Karpas-422 (cell line): ENCODE measurements around the gene PHKA1. TPM values are rescaled to one million over a fixed set of nuclear protein-coding genes. Genes with fewer than 3 reads are reported as not detected.
"Not testable (repeated sequence)": the region's sequence is repeated elsewhere in the genome, so short reads cannot be mapped to it uniquely, and the experiment has no call there.

ENCODE experiments used
- DNase-seq: peaks from one replicate; pipeline ENCODE4 v3.0.0-alpha.2; 2015
- H2AFZ ChIP-seq: fragments of 200-600 bp; sonication (generic); 2 replicates; pipeline ENCODE4 v1.6.1; 2014; ENCODE audit warnings: antibody characterized with exemption, low read length, mixed read lengths
- H3K27ac ChIP-seq: fragments of 200-600 bp; sonication (generic); 2 replicates; pipeline ENCODE4 v1.5.1; 2014; ENCODE audit warnings: mild to moderate bottlenecking, low read length, moderate library complexity
- H3K27me3 ChIP-seq: fragments of 200-600 bp; sonication (generic); 2 replicates; pipeline ENCODE4 v1.6.1; 2014; ENCODE audit warnings: low read length, mixed read lengths
- H3K36me3 ChIP-seq: fragments of 200-600 bp; sonication (generic); 2 replicates; pipeline ENCODE4 v1.6.1; 2014; ENCODE audit warnings: low read length, mixed read lengths; ENCODE audit not compliant: insufficient read depth
- H3K4me1 ChIP-seq: fragments of 200-600 bp; sonication (generic); 2 replicates; pipeline ENCODE4 v1.6.1; 2014; ENCODE audit warnings: mild to moderate bottlenecking, low read length, mixed read lengths
- H3K4me2 ChIP-seq: fragments of 200-600 bp; sonication (generic); 2 replicates; pipeline ENCODE4 v1.6.1; 2014; ENCODE audit warnings: low read length, low read depth, mild to moderate bottlenecking; ENCODE audit not compliant: poor library complexity, severe bottlenecking
- H3K4me3 ChIP-seq: fragments of 200-600 bp; sonication (generic); 2 replicates; pipeline ENCODE4 v1.5.1; 2014; ENCODE audit warnings: mild to moderate bottlenecking, antibody characterized with exemption, low read length, mixed read lengths
- H3K79me2 ChIP-seq: fragments of 200-600 bp; sonication (generic); 2 replicates; pipeline ENCODE4 v1.6.1; 2014; ENCODE audit warnings: mild to moderate bottlenecking, low read length, mixed read lengths
- H3K9ac ChIP-seq: fragments of 200-600 bp; sonication (generic); 2 replicates; pipeline ENCODE4 v1.6.0; 2014; ENCODE audit warnings: low read length
- H3K9me2 ChIP-seq: fragments of 200-600 bp; sonication (generic), shearing (Covaris generic); replicated peaks from 2 replicates; pipeline ENCODE4 v1.6.0; 2014; ENCODE audit warnings: mild to moderate bottlenecking, low read length, moderate library complexity; ENCODE audit not compliant: insufficient read depth
- H3K9me3 ChIP-seq: fragments of 300-700, 200-600 bp; sonication (generic); 2 replicates; pipeline ENCODE4 v1.6.1; 2014; ENCODE audit warnings: low read length, mixed read lengths
- H4K20me1 ChIP-seq: fragments of 200-600 bp; sonication (generic); 2 replicates; pipeline ENCODE4 v1.6.1; 2014; ENCODE audit warnings: mild to moderate bottlenecking, antibody characterized with exemption, low read length, low read depth; ENCODE audit not compliant: insufficient read depth
- total RNA-seq: library from RNA; depleted of rRNA; stranded (reverse); fragments of >200 nt; shearing (Covaris generic); gene quantifications from 2 replicates; pipeline ENCODE4 v1.2.3, GENCODE V29; 2014; ENCODE audit warnings: low replicate concordance; rRNA removed

The PHKA1 gene
- total RNA-seq, result not detected in 2 replicates

GRCh38 chrX:72713599-72714477 lies at the start of gene PHKA1:
PHKA1 (minus strand) TSS chrX:72714306; CDS start chrX:72713880, 426 bp downstream.
- not testable (repeated sequence) for H3K9me2 ChIP-seq, H3K9ac ChIP-seq, H3K79me2 ChIP-seq, H4K20me1 ChIP-seq, H3K4me2 ChIP-seq, H3K27ac ChIP-seq, H3K27me3 ChIP-seq, H3K4me1 ChIP-seq, H3K4me3 ChIP-seq, H3K36me3 ChIP-seq, H2AFZ ChIP-seq, H3K9me3 ChIP-seq, DNase-seq

- H3K36me3 ChIP-seq, H3K27me3 ChIP-seq, H3K27ac ChIP-seq, H4K20me1 ChIP-seq, H3K79me2 ChIP-seq, H2AFZ ChIP-seq, H3K4me3 ChIP-seq, H3K9me2 ChIP-seq, H3K9ac ChIP-seq, H3K4me1 ChIP-seq, H3K9me3 ChIP-seq, H3K4me2 ChIP-seq, DNase-seq: not testable (repeated sequence)
Observed at GRCh38 chrX:72760454-72760853, 46.3 kb upstream of the PHKA1 start.

GRCh38 chrX:72748545-72748944 lies 34.4 kb upstream of the PHKA1 start:
- not testable (repeated sequence) for H3K27ac ChIP-seq, H2AFZ ChIP-seq

GRCh38 chrX:72745546-72745945 lies 31.4 kb upstream of the PHKA1 start:
- H3K79me2 ChIP-seq, H3K4me1 ChIP-seq, H3K9ac ChIP-seq, H3K9me3 ChIP-seq, H2AFZ ChIP-seq, H3K27me3 ChIP-seq, H3K4me2 ChIP-seq, H3K27ac ChIP-seq, H4K20me1 ChIP-seq, DNase-seq, H3K36me3 ChIP-seq, H3K4me3 ChIP-seq, H3K9me2 ChIP-seq: not testable (repeated sequence)

More at GRCh38 chrX:72748545-72748944, 34.4 kb upstream of the PHKA1 start:
- not testable (repeated sequence) for H3K4me2 ChIP-seq, H3K9ac ChIP-seq, H3K4me3 ChIP-seq, DNase-seq, H3K4me1 ChIP-seq, H3K36me3 ChIP-seq, H3K9me2 ChIP-seq, H4K20me1 ChIP-seq, H3K27me3 ChIP-seq, H3K9me3 ChIP-seq, H3K79me2 ChIP-seq

GRCh38 chrX:72735561-72735960 lies 21.5 kb upstream of the PHKA1 start:
- H3K4me2 ChIP-seq, result no peak overlapping the region
- H3K27ac ChIP-seq, result no peak overlapping the region
- H3K9me2 ChIP-seq, result no peaks in the 10 kb centered on the region
- H3K9me3 ChIP-seq, result no peaks in the 10 kb centered on the region
- no peak overlapping the region for H3K4me3 ChIP-seq
- DNase-seq, result no peak
- H2AFZ ChIP-seq, result no peak overlapping the region
- no peaks in the 10 kb centered on the region for H3K36me3 ChIP-seq
- H3K9ac ChIP-seq, result no peak overlapping the region
- H3K4me1 ChIP-seq, result no peaks in the 10 kb centered on the region
- no peaks in the 10 kb centered on the region for H3K27me3 ChIP-seq
- no peaks in the 10 kb centered on the region for H4K20me1 ChIP-seq
- no peaks in the 10 kb centered on the region for H3K79me2 ChIP-seq

GRCh38 chrX:72733636-72734035 lies 19.5 kb upstream of the PHKA1 start:
- H3K9me3 ChIP-seq, H3K4me3 ChIP-seq, H3K79me2 ChIP-seq, H4K20me1 ChIP-seq, H3K27me3 ChIP-seq, H3K9ac ChIP-seq, H3K9me2 ChIP-seq, H3K36me3 ChIP-seq, DNase-seq, H3K4me2 ChIP-seq, H3K27ac ChIP-seq, H2AFZ ChIP-seq, H3K4me1 ChIP-seq: not testable (repeated sequence)

GRCh38 chrX:72727846-72728245 lies 13.7 kb upstream of the PHKA1 start:
- Histone ChIP-seq H3K79me2 (no peaks in the 10 kb centered on the region), H3K27me3 (no peaks in the 10 kb centered on the region), H3K9me2 (no peaks in the 10 kb centered on the region), H4K20me1 (no peaks in the 10 kb centered on the region), H3K4me1 (no peaks in the 10 kb centered on the region), H3K27ac (no peak overlapping the region), H3K9me3 (no peaks in the 10 kb centered on the region), H3K4me3 (no peak overlapping the region), H3K36me3 (no peaks in the 10 kb centered on the region), H3K4me2 (no peak overlapping the region), H2AFZ (no peak overlapping the region), H3K9ac (no peak overlapping the region)
- DNase-seq, result no peak

- Histone ChIP-seq H3K9me3 (no peaks in the 10 kb centered on the region), H3K4me3 (no peak overlapping the region), H3K4me2 (no peak overlapping the region), H3K27ac (no peak overlapping the region), H3K9me2 (no peaks in the 10 kb centered on the region), H3K36me3 (no peaks in the 10 kb centered on the region), H4K20me1 (no peaks in the 10 kb centered on the region), H3K9ac (no peak overlapping the region), H3K27me3 (no peaks in the 10 kb centered on the region), H3K4me1 (no peaks in the 10 kb centered on the region), H3K79me2 (no peaks in the 10 kb centered on the region), H2AFZ (no peak overlapping the region)
- no peak for DNase-seq
Observed at GRCh38 chrX:72716766-72717165, 2.7 kb upstream of the PHKA1 start.
